HCT116 (cell line): ENCODE results near the gene FAM83B. TPM values are rescaled to one million over a fixed set of nuclear protein-coding genes. Genes with fewer than 3 reads are reported as not detected.

Source experiments
- ATAC-seq: fragments of 200-7000 bp; cut with Tn5 transposase; 2 replicates; pipeline ENCODE4 v1.9.1; 2020; ENCODE audit warnings: mild to moderate bottlenecking, moderate library complexity
- BruUV-seq: library from RNA; stranded (reverse); fragments of 400-500 nt; replicated peaks from 2 replicates; lab custom pipeline; 2021; lab: Mats Ljungman, UMichigan
- CTCF ChIA-PET: fragments of 300-600 bp; sonication (Branson Sonifier 250); formaldehyde crosslinking; loops from one replicate; lab custom pipeline; 2021; ENCODE audit warnings: antibody characterized with exemption; lab: Charles Lee
- POLR2A ChIA-PET: fragments of 300-600, 350-600 bp; sonication (Branson Sonifier 250); formaldehyde crosslinking; loops from one replicate; lab custom pipeline; 2021; ENCODE audit warnings: antibody characterized with exemption; lab: Charles Lee
- RAD21 ChIA-PET, 2 experiments: fragments of 300-600 bp; sonication (Branson Sonifier 250); formaldehyde crosslinking; loops; one replicate each; lab custom pipeline; 2023; ENCODE audit warnings: low total read pairs in 2 of 2; ENCODE audit not compliant: uncharacterized antibody in 2 of 2, unreplicated experiment in 2 of 2, low non-redundant PET in 1 of 2; lab: Charles Lee
- DNase-seq: peaks from one replicate; pipeline ENCODE4 v3.0.0-alpha.2; 2010; ENCODE audit warnings: low read depth, low spot score
- H2AFZ ChIP-seq: fragments of 200-600 bp; shearing (Covaris generic), sonication (generic); 2 replicates; pipeline ENCODE4 v1.6.1; 2017; ENCODE audit warnings: low read depth, mixed run types, mixed read lengths, antibody characterized with exemption, low read length; ENCODE audit not compliant: poor library complexity, severe bottlenecking
- H3K27ac ChIP-seq: 2 replicates; pipeline ENCODE4 v1.5.1; 2012; ENCODE audit warnings: low read depth, low read length
- H3K27me3 ChIP-seq: fragments of 200-600 bp; sonication (generic); 2 replicates; pipeline ENCODE4 v1.6.1; 2016; ENCODE audit warnings: mixed run types, low read length, mixed read lengths; ENCODE audit not compliant: insufficient read depth
- H3K36me3 ChIP-seq, 2 experiments: fragments of 200-500 bp in 1 of 2; fragments of 200-600 bp in 1 of 2; sonication (Bioruptor generic) in 1 of 2; sonication (generic) in 1 of 2; 2 replicates each; pipeline versions ENCODE4 v1.5.1 to v1.6.1; 2014 to 2016; ENCODE audit warnings: low read length in 2 of 2, inconsistent platforms in 1 of 2, mixed read lengths in 1 of 2, mixed run types in 1 of 2; ENCODE audit not compliant: insufficient read depth in 2 of 2, control insufficient read depth in 1 of 2
- H3K4me1 ChIP-seq, 2 experiments: fragments of 200-600 bp in 1 of 2; sonication (generic) in 1 of 2; 2 replicates each; pipeline versions ENCODE4 v1.5.1 to v1.6.1; 2012 to 2017; ENCODE audit warnings: low read length in 2 of 2, inconsistent platforms in 1 of 2, mild to moderate bottlenecking in 1 of 2, mixed read lengths in 1 of 2, mixed run types in 1 of 2, moderate library complexity in 1 of 2; ENCODE audit not compliant: insufficient read depth in 2 of 2, control insufficient read depth in 1 of 2
- H3K4me2 ChIP-seq: fragments of 200-600 bp; sonication (generic); 2 replicates; pipeline ENCODE4 v1.6.1; 2017; ENCODE audit warnings: mixed run types, low read length, mixed read lengths
- H3K4me3 ChIP-seq, 2 experiments: fragments of 200-600 bp in 1 of 2; sonication (generic) in 1 of 2; replicated peaks in 1 of 2; 2 replicates each; pipeline ENCODE4 v1.5.1; 2011 to 2016; ENCODE audit warnings: low read length in 2 of 2, control low read depth in 1 of 2, low read depth in 1 of 2, mild to moderate bottlenecking in 1 of 2, mixed read lengths in 1 of 2, mixed run types in 1 of 2
- H3K79me2 ChIP-seq: fragments of 200-600 bp; sonication (generic); 2 replicates; pipeline ENCODE4 v1.6.1; 2017; ENCODE audit warnings: mild to moderate bottlenecking, mixed run types, low read length, moderate library complexity, mixed read lengths; ENCODE audit not compliant: insufficient read depth
- H3K9ac ChIP-seq: fragments of 200-600 bp; sonication (generic); 2 replicates; pipeline ENCODE4 v1.6.1; 2016; ENCODE audit warnings: low read length, mixed read lengths
- H3K9me2 ChIP-seq: fragments of 200-600 bp; sonication (generic), shearing (Covaris generic); 2 replicates; pipeline ENCODE4 v1.6.1; 2017; ENCODE audit warnings: mixed run types, mild to moderate bottlenecking, moderate library complexity; ENCODE audit not compliant: insufficient read depth
- H3K9me3 ChIP-seq, 2 experiments: fragments of 200-500 bp in 1 of 2; fragments of 200-600 bp in 1 of 2; sonication (Bioruptor generic) in 1 of 2; sonication (generic) in 1 of 2; 2 replicates each; pipeline ENCODE4 v1.6.1; 2014 to 2017; ENCODE audit warnings: low read length in 2 of 2, mixed read lengths in 2 of 2, inconsistent platforms in 1 of 2, low read depth in 1 of 2, mild to moderate bottlenecking in 1 of 2, mixed run types in 1 of 2, moderate library complexity in 1 of 2; ENCODE audit not compliant: control insufficient read depth in 1 of 2, insufficient read depth in 1 of 2
- H4K20me1 ChIP-seq: fragments of 200-600 bp; sonication (generic), shearing (Covaris generic); 2 replicates; pipeline ENCODE4 v1.6.1; 2017; ENCODE audit warnings: mixed run types, mild to moderate bottlenecking, moderate library complexity; ENCODE audit not compliant: insufficient read depth
- ATF3 ChIP-seq: IDR thresholded peaks from 2 replicates; pipeline ENCODE4 v1.6.1; 2012
- CBX3 ChIP-seq: IDR thresholded peaks from 2 replicates; pipeline ENCODE4 v1.6.1; 2012; ENCODE audit warnings: low read depth
- CEBPB ChIP-seq: IDR thresholded peaks from 2 replicates; pipeline ENCODE4 v1.6.1; 2012; ENCODE audit warnings: low read depth
- EGR1 ChIP-seq: IDR thresholded peaks from 2 replicates; pipeline ENCODE4 v1.6.1; 2012; ENCODE audit warnings: low read depth
- ELF1 ChIP-seq: IDR thresholded peaks from 2 replicates; pipeline ENCODE4 v1.6.1; 2012; ENCODE audit warnings: low read depth, borderline replicate concordance
- EZH2 ChIP-seq: fragments of 200-600 bp; sonication (generic); IDR thresholded peaks from 2 replicates; pipeline ENCODE4 v1.6.1; 2017; ENCODE audit warnings: antibody characterized with exemption, mixed run types
- EZH2phosphoT487 ChIP-seq: fragments of 200-600 bp; IDR thresholded peaks from 2 replicates; pipeline ENCODE4 v1.6.1; 2018; ENCODE audit warnings: antibody characterized with exemption, borderline replicate concordance
- FOSL1 ChIP-seq: IDR thresholded peaks from 2 replicates; pipeline ENCODE4 v1.6.1; 2012; ENCODE audit warnings: low read depth
- JUND ChIP-seq: IDR thresholded peaks from 2 replicates; pipeline ENCODE4 v1.6.1; 2012
- MAX ChIP-seq: IDR thresholded peaks from 2 replicates; pipeline ENCODE4 v1.6.1; 2012
- POLR2A ChIP-seq: IDR thresholded peaks from 2 replicates; pipeline ENCODE4 v1.7.0; 2011; ENCODE audit warnings: borderline replicate concordance; ENCODE audit not compliant: insufficient read depth, insufficient read length; ENCODE audit errors: extremely low read depth
- POLR2AphosphoS5 ChIP-seq: IDR thresholded peaks from 2 replicates; pipeline ENCODE4 v1.6.1; 2011; ENCODE audit warnings: mild to moderate bottlenecking, low read depth, low read length, moderate library complexity
- RAD21 ChIP-seq: IDR thresholded peaks from 2 replicates; pipeline ENCODE4 v1.6.1; 2012; ENCODE audit warnings: low read depth, mild to moderate bottlenecking
- SP1 ChIP-seq: IDR thresholded peaks from 2 replicates; pipeline ENCODE4 v1.6.1; 2012; ENCODE audit warnings: low read depth
- SRF ChIP-seq: IDR thresholded peaks from 2 replicates; pipeline ENCODE4 v1.6.1; 2012; ENCODE audit warnings: low read depth
- TCF7L2 ChIP-seq: IDR thresholded peaks from 2 replicates; pipeline ENCODE4 v1.7.0; 2011; ENCODE audit warnings: borderline replicate concordance, inconsistent platforms; ENCODE audit not compliant: insufficient read depth, insufficient read length; ENCODE audit errors: extremely low read depth
- ZFX ChIP-seq: fragments of 450-650 bp; IDR thresholded peaks from 2 replicates; pipeline ENCODE4 v1.6.1; 2017
- ZNF274 ChIP-seq: fragments of 200-500 bp; sonication (Bioruptor generic); IDR thresholded peaks from 2 replicates; pipeline ENCODE4 v1.6.1; 2014; ENCODE audit warnings: mild to moderate bottlenecking, low read depth, low read length, inconsistent platforms
- intact Hi-C: fragments of 100-400 bp; cut with micrococcal nuclease; formaldehyde crosslinking; loops from 2 replicates; pipeline ENCODE4 v1.10.0; 2022
- total RNA-seq: library from RNA; stranded (reverse); gene quantifications from one replicate; pipeline ENCODE4 v1.2.1, GENCODE V29; 2021; ENCODE audit not compliant: unreplicated experiment

The FAM83B gene
- total RNA-seq, 1 experiment from 2014 or later = 16.9 TPM

GRCh38 chr6:54893818-54894217, 47.2 kb downstream of the FAM83B start:
- Histone ChIP-seq H4K20me1 (no peaks in the 10 kb centered on the region), H3K27me3 (no peaks in the 10 kb centered on the region), H3K9ac (no peak overlapping the region), H3K4me1 (peaks cover 0 to 23% of the 10 kb centered on the region in 2 experiments; a peak in 2 of 4 replicates), H3K27ac (no peak overlapping the region), H3K9me2 (no peaks in the 10 kb centered on the region), H3K36me3 (no peaks in the 10 kb centered on the region), H3K9me3 (no peaks in the 10 kb centered on the region), H3K4me2 (no peak overlapping the region), H2AFZ (no peak overlapping the region), H3K79me2 (no peaks in the 10 kb centered on the region), H3K4me3 (no peak overlapping the region)
- intact Hi-C loops = no loop called here
- no peak for TF ChIP-seq EZH2phosphoT487
- TF ChIP-seq JUND = no peak
- no peak for TF ChIP-seq SRF
- TF ChIP-seq MAX = no peak
- TF ChIP-seq SP1 = no peak
- TF ChIP-seq CBX3 = no peak
- TF ChIP-seq RAD21 = no peak
- no peak for TF ChIP-seq ZNF274
- TF ChIP-seq ATF3 = no peak
- no peak for TF ChIP-seq EGR1
- no peak for TF ChIP-seq POLR2A
- TF ChIP-seq TCF7L2 = no peak
- TF ChIP-seq CEBPB = no peak
- no peak for TF ChIP-seq EZH2
- TF ChIP-seq FOSL1 = no peak
- TF ChIP-seq POLR2AphosphoS5 = no peak
- TF ChIP-seq ELF1 = no peak
- no peak for TF ChIP-seq ZFX
- ATAC-seq (no peak), DNase-seq (no peak)
- no TSS peak for BruUV-seq
- RAD21 ChIA-PET = no interaction called here
- CTCF ChIA-PET = no interaction called here
- POLR2A ChIA-PET = no interaction called here
